Liver (tissue), 9 donors: Measurements from ENCODE around the gene BRD4. TPM values are rescaled to one million over a fixed set of nuclear protein-coding genes. Genes with fewer than 3 reads are reported as not detected.

Experiments
- DNase-seq: peaks from one replicate; pipeline ENCODE4 v3.0.0-alpha.2; 2017; ENCODE audit warnings: low spot score
- H3K27ac ChIP-seq, 2 donors: one replicate each; pipeline ENCODE4 v1.7.0; 2013; ENCODE audit warnings: inconsistent platforms in 2 of 2, low read length in 2 of 2, control low read depth in 1 of 2, low read depth in 1 of 2, mild to moderate bottlenecking in 1 of 2
- H3K27me3 ChIP-seq, 4 donors: one replicate each; pipeline versions ENCODE4 v1.6.1 to v1.7.0; 2013; ENCODE audit warnings: low read length in 3 of 4, inconsistent platforms in 1 of 4, mild to moderate bottlenecking in 1 of 4, moderate library complexity in 1 of 4; ENCODE audit not compliant: control insufficient read depth in 4 of 4, insufficient read depth in 4 of 4
- H3K36me3 ChIP-seq, 4 donors: one replicate each; pipeline versions ENCODE4 v1.6.1 to v1.7.0; 2013; ENCODE audit warnings: low read length in 3 of 4, mild to moderate bottlenecking in 3 of 4, low read depth in 1 of 4, moderate library complexity in 1 of 4; ENCODE audit not compliant: control insufficient read depth in 4 of 4, insufficient read depth in 3 of 4
- H3K4me1 ChIP-seq, 4 donors: one replicate each; pipeline versions ENCODE4 v1.6.1 to v1.7.0; 2013; ENCODE audit warnings: low read length in 3 of 4, mild to moderate bottlenecking in 3 of 4, moderate library complexity in 1 of 4; ENCODE audit not compliant: control insufficient read depth in 4 of 4, insufficient read depth in 4 of 4
- H3K4me3 ChIP-seq, 3 donors: one replicate each; pipeline versions ENCODE4 v1.6.1 to v1.7.0; 2013; ENCODE audit warnings: low read length in 3 of 3, control low read depth in 1 of 3, low read depth in 1 of 3, mild to moderate bottlenecking in 1 of 3
- H3K9ac ChIP-seq, 2 donors: one replicate each; pipeline ENCODE4 v1.7.0; 2013; ENCODE audit warnings: low read length in 2 of 2, mild to moderate bottlenecking in 2 of 2, moderate library complexity in 2 of 2, control low read depth in 1 of 2, low read depth in 1 of 2
- H3K9me3 ChIP-seq, 4 donors: one replicate each; pipeline versions ENCODE4 v1.6.1 to v1.7.0; 2013; ENCODE audit warnings: low read length in 3 of 4; ENCODE audit not compliant: control insufficient read depth in 4 of 4
- CTCF ChIP-seq: fragments of 150-350 bp; IDR thresholded peaks from 2 replicates; pipeline ENCODE4 v1.5.1; 2017; ENCODE audit warnings: improper control_type of control experiment, low read depth, low read length; ENCODE audit not compliant: missing input control
- FOXA2 ChIP-seq: IDR thresholded peaks from 2 replicates; pipeline ENCODE4 v1.6.1; 2016; ENCODE audit warnings: antibody characterized with exemption
- GABPA ChIP-seq, 2 donors: IDR thresholded peaks in 1 of 2; conservative IDR thresholded peaks in 1 of 2; 2 replicates each; pipeline ENCODE4 v1.6.1; 2016; ENCODE audit warnings: antibody characterized with exemption in 2 of 2, mild to moderate bottlenecking in 1 of 2, moderate library complexity in 1 of 2
- HNF4A ChIP-seq, 2 donors: conservative IDR thresholded peaks; 2 replicates each; pipeline ENCODE4 v1.6.1; 2016; ENCODE audit warnings: antibody characterized with exemption in 2 of 2, mild to moderate bottlenecking in 2 of 2
- JUND ChIP-seq, 2 donors: IDR thresholded peaks; 2 replicates each; pipeline ENCODE4 v1.6.1; 2016; ENCODE audit warnings: antibody characterized with exemption in 2 of 2
- NR2F2 ChIP-seq: IDR thresholded peaks from 2 replicates; pipeline ENCODE4 v1.6.1; 2016; ENCODE audit warnings: antibody characterized with exemption
- RAD21 ChIP-seq, 2 donors: IDR thresholded peaks; 2 replicates each; pipeline ENCODE4 v1.6.1; 2016; ENCODE audit warnings: antibody characterized with exemption in 2 of 2, mild to moderate bottlenecking in 2 of 2
- RXRA ChIP-seq, 2 donors: IDR thresholded peaks; 2 replicates each; pipeline ENCODE4 v1.6.1; 2017 to 2018; ENCODE audit warnings: antibody characterized with exemption in 2 of 2, mild to moderate bottlenecking in 1 of 2
- SP1 ChIP-seq: IDR thresholded peaks from 2 replicates; pipeline ENCODE4 v1.6.1; 2018; ENCODE audit warnings: antibody characterized with exemption, mild to moderate bottlenecking
- YY1 ChIP-seq: IDR thresholded peaks from 2 replicates; pipeline ENCODE4 v1.6.1; 2016; ENCODE audit warnings: antibody characterized with exemption, mild to moderate bottlenecking
- WGBS: extraction: QIAGEN DNeasy Blood & Tissue Kit; methylation state at CpG from one replicate; pipeline ENCODE4 v1.1.7; 2013; 5-methylcytosine and 5-hydroxymethylcytosine counted together
- polyA plus RNA-seq, 2 donors: library from polyadenylated mRNA; stranded (reverse) in 1 of 2; unstranded in 1 of 2; fragments of 200-250 nt in 1 of 2; fragments of >200 nt in 1 of 2; fragmentation: Nextera tagmentation in 1 of 2; extraction: Ambion mirVana in 1 of 2; gene quantifications; one replicate each; pipeline versions ENCODE4 v1.2.1 to v1.2.3, GENCODE V29; 2013 to 2015
- total RNA-seq, 2 donors: library from RNA; depleted of rRNA; stranded (reverse); fragments of >200 nt; gene quantifications; one replicate each; pipeline ENCODE4 v1.2.3, GENCODE V29; 2014
- TF ChIP-seq, protein P1 (sequence below): IDR thresholded peaks from 2 replicates; pipeline ENCODE4 v1.6.1; 2016; ENCODE audit warnings: antibody characterized with exemption
- donor health status: healthy.
- donor health status: healthy.
- donor health status: healthy.
- donor health status: healthy.
- donor health status: healthy.

BRD4 gene
- total and polyA plus RNA-seq, 4 donors, result 13.6 to 25.8 (median 20.5) TPM

DNA sequence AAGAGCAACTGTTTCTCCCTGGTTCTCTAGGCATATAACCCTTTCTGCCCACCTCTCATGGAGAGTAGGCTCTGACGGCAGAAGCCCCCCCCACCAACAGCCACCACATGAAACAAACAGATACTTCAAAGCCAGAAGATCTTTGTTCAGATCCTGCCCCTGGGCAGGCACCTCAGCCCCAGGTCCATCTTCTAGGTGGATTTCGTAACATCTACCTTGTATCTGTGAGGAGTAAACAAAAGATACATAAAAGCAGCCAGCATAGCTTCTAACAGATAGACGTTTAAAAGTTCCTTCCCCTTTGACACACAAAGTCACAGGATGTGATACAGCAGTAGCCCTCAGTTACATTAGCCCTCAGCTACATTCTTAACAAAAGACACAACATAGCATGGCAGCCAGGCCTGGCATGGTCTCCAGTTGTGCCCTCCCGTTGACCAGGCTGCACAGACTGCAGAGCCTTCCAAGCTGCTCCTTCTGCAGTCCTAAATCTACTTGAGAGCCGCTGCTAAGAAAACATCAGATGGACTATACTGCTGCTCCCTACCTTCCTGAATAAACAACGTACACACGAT lies 35.4 kb downstream of the BRD4 start:
- Histone ChIP-seq H3K36me3 (no peaks in the 10 kb centered on the region), H3K9ac (no peak overlapping the region), H3K27ac (peak overlapping the region; percentile 43 to 49), H3K4me3 (no peak overlapping the region), H3K4me1 (peaks cover 19 to 75% (median 61%) of the 10 kb centered on the region in 4 donors), H3K9me3 (no peaks in the 10 kb centered on the region), H3K27me3 (no peaks in the 10 kb centered on the region)
- WGBS, result 30% methylated on average over 7 of the region's 7 CpGs
- no peak for DNase-seq
- peak in 1 of 2 donors; percentile 68 for TF ChIP-seq HNF4A (conservative IDR thresholded peaks at IDR 0.05)
- TF ChIP-seq RXRA (IDR thresholded peaks at IDR 0.05), result peak in 1 of 2 donors; percentile 23
- no peak for TF ChIP-seq JUND (IDR thresholded peaks at IDR 0.05)

- peaks cover 19 to 78% (median 63%) of the 10 kb centered on the region in 4 donors for H3K4me1 ChIP-seq
- H3K36me3 ChIP-seq, result no peaks in the 10 kb centered on the region
- no peak overlapping the region for H3K9ac ChIP-seq
- TF ChIP-seq FOXA2, result no peak
- no peak for TF ChIP-seq YY1
- no peak for TF ChIP-seq GABPA (IDR thresholded peaks at IDR 0.05 in 1 of 2, conservative IDR thresholded peaks at IDR 0.05 in 1 of 2)
- TF ChIP-seq NR2F2, result no peak
- no peak for TF ChIP-seq RXRA (IDR thresholded peaks at IDR 0.05)
- TF ChIP-seq SP1, result no peak
- TF ChIP-seq CTCF, result no peak
- DNase-seq, result no peak
- H3K9me3 ChIP-seq, result no peaks in the 10 kb centered on the region
- H3K4me3 ChIP-seq, result no peak overlapping the region
- H3K27me3 ChIP-seq, result no peaks in the 10 kb centered on the region
- H3K27ac ChIP-seq, result peak overlapping the region; percentile 43 to 49
- WGBS, result 59% methylated on average over 10 of the region's 10 CpGs
These were observed 36.0 kb downstream of the BRD4 start for GRCh38 chr19:15296353-15296752.

- H3K36me3 ChIP-seq, result no peaks in the 10 kb centered on the region
- no peaks in the 10 kb centered on the region for H3K9me3 ChIP-seq
- no peak overlapping the region for H3K4me3 ChIP-seq
- no peak overlapping the region for H3K9ac ChIP-seq
- 44% methylated on average over 5 of the region's 5 CpGs for WGBS
- no peaks in the 10 kb centered on the region for H3K27me3 ChIP-seq
- peaks cover 18 to 87% (median 67%) of the 10 kb centered on the region in 4 donors for H3K4me1 ChIP-seq
- TF ChIP-seq HNF4A (conservative IDR thresholded peaks at IDR 0.05) (no peak), RAD21 (IDR thresholded peaks at IDR 0.05) (peak in 1 of 2 donors; percentile 8)
- no peak for DNase-seq
- H3K27ac ChIP-seq, result no peak overlapping the region
These were observed 37.8 kb downstream of the BRD4 start for GRCh38 chr19:15294561-15294990.

DNA sequence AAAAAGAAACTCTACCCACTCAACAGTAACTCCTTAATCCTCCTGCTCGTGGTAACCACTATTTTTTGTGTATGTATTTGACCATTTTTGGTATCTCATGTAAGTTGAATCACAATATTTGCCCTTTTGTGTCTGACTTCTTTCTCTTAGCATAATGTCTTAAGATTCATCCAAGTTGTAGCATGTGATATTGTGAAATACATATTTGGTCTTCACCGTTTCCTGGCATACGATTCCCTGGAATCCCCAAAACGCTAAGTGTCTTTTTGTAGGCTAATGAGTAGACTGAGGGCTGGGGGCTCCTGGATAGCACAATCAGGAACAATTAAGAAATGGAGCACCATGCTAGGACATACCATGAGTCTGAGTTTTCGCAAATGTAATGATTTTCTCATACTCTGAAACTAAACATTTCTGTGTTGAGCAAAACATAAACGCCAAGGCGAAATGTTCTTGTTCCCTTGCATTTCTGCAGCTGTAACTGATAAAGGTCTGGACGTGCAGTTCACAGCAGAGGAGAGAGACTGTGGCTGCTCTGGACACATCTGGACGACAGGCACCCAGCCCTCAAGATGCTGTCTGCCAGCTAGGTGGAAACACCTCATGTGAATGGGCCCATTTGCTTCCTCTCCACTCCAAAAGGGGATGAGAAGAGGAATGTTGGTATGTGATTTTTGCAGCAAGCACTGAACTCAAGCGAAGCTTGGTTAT lies 38.4 kb downstream of the BRD4 start:
- no peak for DNase-seq
- H3K27ac ChIP-seq, result no peak overlapping the region
- no peaks in the 10 kb centered on the region for H3K27me3 ChIP-seq
- no peak overlapping the region for H3K9ac ChIP-seq
- H3K9me3 ChIP-seq, result no peaks in the 10 kb centered on the region
- whole genome bisulfite sequencing, result 68% methylated on average over 10 of the region's 10 CpGs
- H3K36me3 ChIP-seq, result no peaks in the 10 kb centered on the region
- H3K4me3 ChIP-seq, result no peak overlapping the region
- H3K4me1 ChIP-seq, result peaks cover 14 to 84% (median 65%) of the 10 kb centered on the region in 4 donors
- TF ChIP-seq, protein P1, sequence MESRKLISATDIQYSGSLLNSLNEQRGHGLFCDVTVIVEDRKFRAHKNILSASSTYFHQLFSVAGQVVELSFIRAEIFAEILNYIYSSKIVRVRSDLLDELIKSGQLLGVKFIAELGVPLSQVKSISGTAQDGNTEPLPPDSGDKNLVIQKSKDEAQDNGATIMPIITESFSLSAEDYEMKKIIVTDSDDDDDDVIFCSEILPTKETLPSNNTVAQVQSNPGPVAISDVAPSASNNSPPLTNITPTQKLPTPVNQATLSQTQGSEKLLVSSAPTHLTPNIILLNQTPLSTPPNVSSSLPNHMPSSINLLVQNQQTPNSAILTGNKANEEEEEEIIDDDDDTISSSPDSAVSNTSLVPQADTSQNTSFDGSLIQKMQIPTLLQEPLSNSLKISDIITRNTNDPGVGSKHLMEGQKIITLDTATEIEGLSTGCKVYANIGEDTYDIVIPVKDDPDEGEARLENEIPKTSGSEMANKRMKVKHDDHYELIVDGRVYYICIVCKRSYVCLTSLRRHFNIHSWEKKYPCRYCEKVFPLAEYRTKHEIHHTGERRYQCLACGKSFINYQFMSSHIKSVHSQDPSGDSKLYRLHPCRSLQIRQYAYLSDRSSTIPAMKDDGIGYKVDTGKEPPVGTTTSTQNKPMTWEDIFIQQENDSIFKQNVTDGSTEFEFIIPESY, result no peak
- TF ChIP-seq FOXA2, result no peak
- TF ChIP-seq NR2F2, result no peak
- no peak for TF ChIP-seq CTCF
